HuH-7 (cell line): ENCODE measurements around the gene GRB10.

Source experiments
- DNase-seq: peaks from one replicate; pipeline ENCODE4 v3.0.0; 2011; ENCODE audit warnings: low spot score

Gene GRB10

DNA sequence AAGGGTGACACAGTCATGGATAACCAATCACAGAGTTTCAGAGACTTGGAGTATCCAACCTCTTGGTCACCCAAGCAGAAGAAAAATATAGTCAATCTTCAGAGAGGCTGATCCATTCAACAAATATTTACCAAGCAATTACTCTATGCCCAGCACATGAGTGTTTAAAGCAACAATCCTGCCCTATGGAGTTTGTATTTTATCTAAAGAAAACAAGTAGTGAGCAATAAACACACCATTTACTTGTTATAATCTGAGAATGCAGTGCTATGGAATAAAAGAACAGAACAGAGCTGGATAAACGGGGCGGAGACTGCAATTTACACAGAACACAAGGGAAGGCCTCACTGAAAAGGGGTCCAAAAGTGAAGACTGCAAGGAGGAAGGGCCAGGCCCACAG lies 63.8 kb downstream of the GRB10 start:
- peak; percentile 44 for DNase-seq

DNA sequence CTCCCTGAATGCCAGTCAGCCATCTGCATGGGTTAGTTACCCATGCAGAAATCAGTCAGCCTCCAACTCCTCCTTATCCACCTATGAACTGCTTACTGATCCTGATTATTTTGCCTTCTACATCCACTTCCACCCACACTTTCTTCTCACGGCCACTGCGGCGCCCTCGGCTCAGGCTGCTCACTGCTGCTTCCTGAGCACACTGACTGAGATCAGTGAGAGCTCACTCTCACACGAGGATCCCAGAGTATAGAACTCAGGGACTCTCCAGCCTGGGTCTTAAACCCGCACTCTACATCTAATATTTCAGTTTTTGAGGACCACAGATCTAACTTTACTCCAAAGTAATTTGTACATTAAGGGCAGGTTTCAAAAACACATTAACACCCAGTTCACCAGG lies 64.4 kb downstream of the GRB10 start:
- DNase-seq, result no peak

DNA sequence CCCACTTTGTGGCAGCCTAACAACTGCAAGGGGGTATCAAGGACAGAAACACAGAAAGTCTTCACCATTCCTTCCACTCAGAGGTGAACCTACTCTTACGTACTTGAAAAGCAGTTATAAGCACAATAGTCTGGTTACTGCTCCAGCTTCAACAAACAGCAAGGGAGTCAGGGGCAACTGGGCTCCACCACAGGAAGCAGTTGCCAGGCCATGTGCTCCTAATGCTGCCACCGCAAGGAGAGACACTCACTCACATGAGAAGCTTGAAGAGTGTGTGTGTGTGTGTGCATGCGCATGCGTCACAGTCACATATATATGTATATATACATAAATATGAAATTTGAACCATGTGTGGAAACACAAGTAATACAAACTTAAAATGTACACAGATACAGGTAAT lies 65.5 kb downstream of the GRB10 start:
- DNase-seq, result no peak

DNA sequence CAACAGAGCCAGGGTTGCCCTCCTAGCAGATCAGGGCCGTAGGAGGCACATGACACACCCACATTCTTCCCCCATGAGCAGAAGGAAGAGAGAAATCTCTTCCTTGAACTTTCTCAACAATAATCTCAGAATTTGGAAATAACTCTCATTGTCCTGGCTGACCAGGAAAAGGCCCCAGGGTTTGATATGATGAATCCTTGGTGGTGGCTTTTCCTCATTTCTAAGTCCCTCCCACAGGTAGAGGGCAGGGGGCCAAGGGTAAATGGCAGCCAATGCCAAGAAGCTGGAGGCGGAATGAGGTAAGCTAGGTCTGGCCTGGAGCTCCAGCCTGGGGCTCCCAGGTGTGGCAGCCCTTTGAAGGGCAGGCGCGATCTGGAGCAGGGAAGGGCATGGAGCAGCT lies 67.8 kb downstream of the GRB10 start:
- no peak for DNase-seq

DNA sequence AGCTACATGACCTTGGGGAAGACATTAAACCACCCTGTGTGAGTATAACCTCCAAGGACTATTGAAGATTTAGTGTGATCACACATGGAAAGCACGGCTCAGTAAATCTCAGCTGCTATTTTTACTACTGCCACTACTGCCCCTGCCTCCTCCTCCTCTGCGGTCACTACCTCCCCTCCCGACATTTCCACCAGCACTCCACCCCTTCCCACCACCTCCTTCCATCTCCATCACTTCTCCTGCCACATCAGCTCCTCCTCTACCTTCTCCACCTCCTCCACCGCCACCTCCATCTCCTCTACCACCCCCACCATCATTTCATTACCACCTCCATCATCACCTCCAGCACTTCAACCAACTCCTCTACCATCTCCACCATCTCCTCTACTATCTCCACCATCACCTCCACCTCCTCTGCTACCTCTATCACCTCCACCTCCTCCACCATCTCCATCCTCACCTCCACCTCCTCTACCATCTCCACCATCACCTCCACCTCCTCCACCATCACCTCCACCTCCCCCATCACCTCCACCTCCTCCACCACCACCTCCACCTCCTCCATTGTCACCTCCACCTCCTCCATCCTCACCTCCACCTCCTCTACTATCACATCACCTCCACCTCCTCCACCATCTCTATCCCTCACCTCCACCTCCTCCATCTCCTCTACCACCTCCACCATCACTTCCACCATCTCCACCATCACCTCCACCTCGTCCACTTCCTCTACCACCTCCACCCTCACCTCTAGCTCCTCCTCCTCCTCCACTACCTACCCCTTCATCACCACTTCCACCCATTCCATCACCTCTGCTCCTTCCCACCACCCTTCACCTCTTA lies 69.4 kb downstream of the GRB10 start:
- no peak for DNase-seq

GRCh38 chr7:50712252-50713122 lies 70.2 kb downstream of the GRB10 start:
- DNase-seq, result no peak

GRCh38 chr7:50711271-50712175 lies 71.2 kb downstream of the GRB10 start:
- no peak for DNase-seq

GRCh38 chr7:50710441-50711154 lies 72.1 kb downstream of the GRB10 start:
- DNase-seq, result no peak

GRCh38 chr7:50709151-50709550 lies 73.5 kb downstream of the GRB10 start:
- no peak for DNase-seq

DNA sequence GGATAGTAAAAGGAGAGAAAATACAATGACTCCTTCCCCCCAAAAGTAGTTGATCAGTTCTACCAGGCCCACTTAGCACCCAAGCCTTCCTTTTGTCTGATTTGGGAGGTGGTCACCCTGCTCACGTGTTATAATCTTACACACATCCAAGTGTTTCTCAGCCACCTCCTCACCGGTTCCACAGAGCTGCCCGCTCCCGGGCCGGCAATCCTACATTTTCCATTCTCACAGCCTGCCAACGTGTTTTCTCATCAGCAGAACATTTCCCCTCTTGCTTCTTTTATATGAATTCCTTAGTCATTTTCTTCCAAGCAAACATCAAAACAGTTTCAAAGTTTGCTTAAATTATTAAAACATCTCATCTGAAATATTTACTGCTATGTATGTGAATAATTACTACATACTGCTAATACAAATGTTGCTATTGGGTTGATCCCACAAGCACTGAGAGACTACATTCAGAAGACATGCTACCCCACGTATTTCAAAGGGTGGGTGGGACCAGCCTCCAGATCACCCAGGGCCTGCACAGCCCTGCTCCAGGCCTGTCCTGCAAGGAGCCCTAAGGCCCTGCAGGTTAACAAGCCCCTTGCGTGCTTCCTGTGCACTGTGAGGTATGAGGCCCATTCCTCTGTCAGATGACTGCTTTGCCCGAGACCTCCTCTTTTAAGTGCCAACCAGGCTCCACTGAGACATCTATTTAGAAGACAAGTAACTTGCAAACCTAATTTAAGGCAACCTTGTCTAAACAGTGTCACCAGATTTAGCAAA lies 75.3 kb downstream of the GRB10 start:
- DNase-seq, result no peak

- no peak for DNase-seq
Observed at GRCh38 chr7:50706469-50706937, 76.2 kb downstream of the GRB10 start.

GRCh38 chr7:50704844-50705243 lies 77.9 kb downstream of the GRB10 start:
- no peak for DNase-seq

- no peak for DNase-seq
Observed at GRCh38 chr7:50703654-50704053, 79.0 kb downstream of the GRB10 start.

- no peak for DNase-seq
Observed at GRCh38 chr7:50699143-50699542, 83.6 kb downstream of the GRB10 start.

GRCh38 chr7:50697748-50698147 lies 84.9 kb downstream of the GRB10 start:
- DNase-seq, result no peak

DNA sequence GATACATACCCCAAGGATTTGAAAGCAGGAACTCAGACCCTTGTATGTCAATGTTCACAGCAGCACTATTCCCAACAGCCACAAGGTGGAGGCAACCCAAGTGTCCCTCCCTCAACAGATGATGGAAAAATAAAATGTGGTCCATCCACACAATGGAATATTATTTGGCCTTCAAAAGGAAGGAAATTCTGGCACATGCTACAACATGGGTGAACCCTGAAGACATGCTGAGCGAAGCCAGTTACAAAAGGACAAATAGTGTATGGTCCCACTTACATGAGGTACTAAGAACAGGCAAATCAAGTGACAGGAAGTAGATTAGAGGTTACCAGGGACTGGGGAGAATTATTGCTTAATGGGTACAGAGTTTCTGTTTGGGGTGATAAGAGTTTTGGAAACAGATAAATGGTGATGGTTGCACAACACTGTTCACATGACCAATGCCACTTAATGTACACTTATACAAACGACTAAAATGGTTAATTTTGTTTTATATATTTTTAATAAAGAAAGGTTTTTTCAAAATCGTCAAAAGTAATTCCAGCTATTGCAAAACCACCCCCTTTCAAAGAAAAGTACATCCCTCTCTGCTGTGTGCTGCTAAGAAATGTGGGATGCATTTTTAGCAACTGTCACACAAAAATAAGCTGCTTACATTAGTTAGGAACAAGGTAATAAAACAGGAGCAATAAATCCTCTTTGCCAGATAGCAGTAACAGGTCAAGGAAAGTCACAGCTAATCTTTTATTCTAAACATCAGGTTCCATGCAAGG lies 85.7 kb downstream of the GRB10 start:
- no peak for DNase-seq

DNA sequence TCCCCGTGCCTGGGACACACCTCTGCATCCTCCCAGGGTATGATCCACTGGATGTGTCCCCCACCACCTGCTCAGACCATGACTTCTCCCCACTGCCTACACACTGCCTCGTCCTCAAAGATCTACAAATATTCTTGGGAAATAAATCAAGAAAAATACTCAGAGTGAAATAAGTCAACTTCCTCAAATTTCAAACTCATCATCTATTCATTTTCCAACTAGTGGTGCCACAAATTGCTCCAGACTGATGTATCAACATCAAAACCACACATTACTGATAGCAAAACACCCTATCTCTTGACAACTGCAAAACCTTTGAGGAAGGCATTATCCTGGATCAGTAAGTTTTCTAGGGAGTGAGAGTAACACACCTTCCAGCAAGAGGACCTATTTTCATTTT lies 87.7 kb downstream of the GRB10 start:
- DNase-seq, result no peak

DNA sequence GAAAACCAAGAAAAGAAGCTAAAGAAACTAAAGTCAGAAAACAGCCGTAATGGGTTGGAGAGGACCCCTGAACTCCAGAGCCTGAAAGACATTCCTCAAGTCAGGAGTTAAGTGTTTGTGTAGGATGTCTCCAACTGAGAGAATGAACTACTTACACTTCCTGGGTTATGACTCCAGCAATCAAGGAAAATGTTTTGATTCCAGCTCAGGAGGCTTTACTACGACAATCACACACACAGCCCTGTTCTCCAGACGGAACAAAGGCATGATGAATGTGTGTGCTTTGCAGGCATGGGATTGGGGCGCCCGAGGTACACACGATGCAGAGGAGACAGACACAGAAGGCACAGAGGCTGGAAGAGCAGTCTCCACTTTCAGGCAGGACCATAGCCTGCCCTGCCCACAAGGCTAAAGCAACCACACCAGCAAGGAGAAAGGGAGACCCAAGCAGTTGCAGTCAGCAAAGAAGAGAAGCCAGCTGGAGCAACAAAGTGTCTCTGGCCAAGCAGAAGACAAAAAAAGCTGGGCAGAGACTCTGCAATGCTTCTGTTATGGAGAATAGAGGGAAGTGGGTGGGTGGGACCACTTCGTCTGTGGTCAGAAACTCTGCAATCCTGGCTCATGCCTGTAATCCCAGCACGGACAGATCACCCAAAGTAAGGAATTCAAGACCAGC lies 89.1 kb downstream of the GRB10 start:
- no peak for DNase-seq

GRCh38 chr7:50690541-50691011 lies 92.1 kb downstream of the GRB10 start:
- DNase-seq, result no peak
